Measurements from ENCODE around the gene HPDL.
A peak's percentile ranks its signal among the peaks of the same experiment; 100 is the strongest.

Gene HPDL

GRCh38 chr1:45354838-45355237 lies 28.1 kb downstream of the HPDL start:
- DNase-seq: no peak

GRCh38 chr1:45355683-45356082 lies 29.0 kb downstream of the HPDL start:
- no peak for DNase-seq

- DNase-seq: peak; percentile 33
Observed at GRCh38 chr1:45356186-45356585, 29.5 kb downstream of the HPDL start.

GRCh38 chr1:45359882-45360513 lies 33.3 kb downstream of the HPDL start:
- DNase-seq: peak; percentile 77

- peak; percentile 71 for DNase-seq
Observed at GRCh38 chr1:45360981-45361380, 34.3 kb downstream of the HPDL start.

- DNase-seq: no peak
Observed at GRCh38 chr1:45364294-45364693, 37.6 kb downstream of the HPDL start.

GRCh38 chr1:45365051-45365450 lies 38.4 kb downstream of the HPDL start:
- no peak for DNase-seq

- no peak for DNase-seq
Observed at GRCh38 chr1:45370575-45370974, 43.9 kb downstream of the HPDL start.

GRCh38 chr1:45373573-45373972 lies 46.9 kb downstream of the HPDL start:
- no peak for DNase-seq

GRCh38 chr1:45375104-45376090 lies 48.7 kb downstream of the HPDL start:
- no peak for DNase-seq

- DNase-seq: no peak
Observed at GRCh38 chr1:45378184-45378583, 51.5 kb downstream of the HPDL start.
